Stimulated activated CD8-positive, alpha-beta memory T cell treated with anti-CD3 and anti-CD28 coated beads, Interleukin-15, amount 100 ng/mL, for 24 hours (primary cell): ENCODE measurements around the gene CHPT1.

Experiments
- DNase-seq: peaks from one replicate; pipeline ENCODE4 v3.0.0-alpha.2; 2020; ENCODE audit warnings: low read depth

The CHPT1 gene

GRCh38 chr12:101685092-101685491 lies 12.3 kb upstream of the CHPT1 start:
- DNase-seq, result no peak

- no peak for DNase-seq
These were observed 11.3 kb upstream of the CHPT1 start for GRCh38 chr12:101686176-101686575.

- no peak for DNase-seq
These were observed 6.8 kb upstream of the CHPT1 start for GRCh38 chr12:101690544-101691098.

- no peak for DNase-seq
These were observed 5.8 kb upstream of the CHPT1 start for GRCh38 chr12:101691503-101692096.

GRCh38 chr12:101694297-101694848 lies 3.1 kb upstream of the CHPT1 start:
- no peak for DNase-seq

GRCh38 chr12:101694986-101695385 lies 2.5 kb upstream of the CHPT1 start:
- no peak for DNase-seq

GRCh38 chr12:101695706-101696105 lies 1.7 kb upstream of the CHPT1 start:
- no peak for DNase-seq

GRCh38 chr12:101696251-101697196 lies 916 bp upstream of the CHPT1 start:
- no peak for DNase-seq

- DNase-seq, result no peak
These were observed 725 bp downstream of the CHPT1 start for GRCh38 chr12:101697930-101698799.

- DNase-seq, result no peak
These were observed 1.4 kb downstream of the CHPT1 start for GRCh38 chr12:101698800-101699347.

- DNase-seq, result no peak
These were observed 2.9 kb downstream of the CHPT1 start for GRCh38 chr12:101700299-101700820.

- no peak for DNase-seq
These were observed 6.0 kb downstream of the CHPT1 start for GRCh38 chr12:101703487-101703886.

- no peak for DNase-seq
These were observed 9.0 kb downstream of the CHPT1 start for GRCh38 chr12:101706403-101706802.

GRCh38 chr12:101707131-101707782 lies 9.8 kb downstream of the CHPT1 start:
- no peak for DNase-seq

- no peak for DNase-seq
These were observed 12.8 kb downstream of the CHPT1 start for GRCh38 chr12:101710288-101710687.

- no peak for DNase-seq
These were observed 15.7 kb downstream of the CHPT1 start for GRCh38 chr12:101713059-101713682.

- no peak for DNase-seq
These were observed 16.5 kb downstream of the CHPT1 start for GRCh38 chr12:101713930-101714329.

- no peak for DNase-seq
These were observed 17.5 kb downstream of the CHPT1 start for GRCh38 chr12:101714877-101715444.

GRCh38 chr12:101719566-101719965 lies 22.1 kb downstream of the CHPT1 start:
- no peak for DNase-seq

- DNase-seq, result no peak
These were observed 22.7 kb downstream of the CHPT1 start for GRCh38 chr12:101720118-101720517.
